Activated CD4-positive, alpha-beta T cell treated with anti-CD3 and anti-CD28 coated beads for 24 hours (primary cell): ENCODE data around the gene CCL2.
"Not testable (repeated sequence)": the region's sequence is repeated elsewhere in the genome, so short reads cannot be mapped to it uniquely, and the experiment has no call there.

Experiments used
- DNase-seq, 2 donors: peaks; one replicate each; pipeline ENCODE4 v3.0.0-alpha.2; 2020; ENCODE audit warnings: low read depth in 2 of 2

The CCL2 gene

GRCh38 chr17:34254651-34255380, at the start of gene CCL2:
Gene CCL2 (plus strand): TSS chr17:34255285. CDS start chr17:34255350, 65 bp downstream.
- no peak for DNase-seq

- no peak for DNase-seq
Observed at GRCh38 chr17:34205401-34205800, 49.7 kb upstream of the CCL2 start.

GRCh38 chr17:34206569-34206968, 48.5 kb upstream of the CCL2 start:
- DNase-seq = no peak

- DNase-seq = no peak
Observed at GRCh38 chr17:34207572-34207971, 47.5 kb upstream of the CCL2 start.

GRCh38 chr17:34218748-34219147, 36.3 kb upstream of the CCL2 start:
- DNase-seq = no peak

- DNase-seq = no peak
Observed at GRCh38 chr17:34219405-34219804, 35.7 kb upstream of the CCL2 start.

- no peak for DNase-seq
Observed at GRCh38 chr17:34220045-34220751, 34.9 kb upstream of the CCL2 start.

GRCh38 chr17:34220752-34221395, 34.2 kb upstream of the CCL2 start:
- DNase-seq = no peak

GRCh38 chr17:34221411-34221810, 33.7 kb upstream of the CCL2 start:
- no peak for DNase-seq

- DNase-seq = no peak
Observed at GRCh38 chr17:34222722-34223497, 32.2 kb upstream of the CCL2 start.

GRCh38 chr17:34225046-34225445, 30.0 kb upstream of the CCL2 start:
- no peak for DNase-seq

GRCh38 chr17:34226011-34226743, 28.9 kb upstream of the CCL2 start:
- no peak for DNase-seq

GRCh38 chr17:34226744-34227034, 28.4 kb upstream of the CCL2 start:
- no peak for DNase-seq

GRCh38 chr17:34227293-34227692, 27.8 kb upstream of the CCL2 start:
- DNase-seq = not testable (repeated sequence)

GRCh38 chr17:34227707-34228106, 27.4 kb upstream of the CCL2 start:
- no peak for DNase-seq

- DNase-seq = no peak
Observed at GRCh38 chr17:34228781-34229180, 26.3 kb upstream of the CCL2 start.

GRCh38 chr17:34230342-34230741, 24.7 kb upstream of the CCL2 start:
- DNase-seq = no peak

- DNase-seq = no peak
Observed at GRCh38 chr17:34234616-34235015, 20.5 kb upstream of the CCL2 start.

- no peak for DNase-seq
Observed at GRCh38 chr17:34235389-34236028, 19.6 kb upstream of the CCL2 start.

GRCh38 chr17:34236281-34236892, 18.7 kb upstream of the CCL2 start:
- no peak for DNase-seq

GRCh38 chr17:34237458-34237857, 17.6 kb upstream of the CCL2 start:
- DNase-seq = no peak
